GM21723 (cell line): ENCODE measurements around the gene FNIP1.
"Not testable (repeated sequence)": the region's sequence is repeated elsewhere in the genome, so short reads cannot be mapped to it uniquely, and the experiment has no call there.

Source experiments
- ATAC-seq: cut with Tn5 transposase; IDR thresholded peaks from one replicate; pipeline ENCODE4 v1.9.1; 2021; ENCODE audit warnings: mild to moderate bottlenecking, moderate library complexity; ENCODE audit not compliant: unreplicated experiment

FNIP1 gene

GRCh38 chr5:131787736-131788135, 9.1 kb downstream of the FNIP1 start:
- ATAC-seq, result no peak

- no peak for ATAC-seq
Measured at GRCh38 chr5:131786900-131787692, 9.7 kb downstream of the FNIP1 start.

GRCh38 chr5:131786036-131786435, 10.8 kb downstream of the FNIP1 start:
- ATAC-seq, result no peak

- no peak for ATAC-seq
Measured at GRCh38 chr5:131783874-131784273, 12.9 kb downstream of the FNIP1 start.

GRCh38 chr5:131783357-131783756, 13.5 kb downstream of the FNIP1 start:
- ATAC-seq, result no peak

GRCh38 chr5:131782717-131783116, 14.1 kb downstream of the FNIP1 start:
- no peak for ATAC-seq

- ATAC-seq, result not testable (repeated sequence)
Measured at GRCh38 chr5:131778141-131778540, 18.7 kb downstream of the FNIP1 start.

- ATAC-seq, result no peak
Measured at GRCh38 chr5:131776450-131776849, 20.4 kb downstream of the FNIP1 start.

GRCh38 chr5:131774652-131775367, 22.0 kb downstream of the FNIP1 start:
- ATAC-seq, result no peak

GRCh38 chr5:131773805-131774204, 23.0 kb downstream of the FNIP1 start:
- no peak for ATAC-seq

GRCh38 chr5:131771692-131772091, 25.1 kb downstream of the FNIP1 start:
- no peak for ATAC-seq

- ATAC-seq, result no peak
Measured at GRCh38 chr5:131769961-131770360, 26.9 kb downstream of the FNIP1 start.

GRCh38 chr5:131769336-131769735, 27.5 kb downstream of the FNIP1 start:
- ATAC-seq, result no peak

- no peak for ATAC-seq
Measured at GRCh38 chr5:131767891-131768290, 28.9 kb downstream of the FNIP1 start.

- no peak for ATAC-seq
Measured at GRCh38 chr5:131766689-131767088, 30.1 kb downstream of the FNIP1 start.

- ATAC-seq, result no peak
Measured at GRCh38 chr5:131765261-131765660, 31.6 kb downstream of the FNIP1 start.

- no peak for ATAC-seq
Measured at GRCh38 chr5:131763968-131764367, 32.8 kb downstream of the FNIP1 start.

- ATAC-seq, result no peak
Measured at GRCh38 chr5:131760793-131761192, 36.0 kb downstream of the FNIP1 start.

GRCh38 chr5:131759704-131760103, 37.1 kb downstream of the FNIP1 start:
- no peak for ATAC-seq

- peak; percentile 47 for ATAC-seq
Measured at GRCh38 chr5:131758520-131758900, 38.3 kb downstream of the FNIP1 start.

- ATAC-seq, result peak; percentile 71
Measured at GRCh38 chr5:131757830-131758519, 38.8 kb downstream of the FNIP1 start.

GRCh38 chr5:131756942-131757341, 39.9 kb downstream of the FNIP1 start:
- ATAC-seq, result no peak
